Peyer's patch (tissue), 4 donors: ENCODE measurements around the gene FKBP1C.

Source experiments
- CTCF ChIP-seq, 6 experiments: fragments of 450-650 bp in 4 of 6; fragments of 200-600 bp in 2 of 6; sonication (generic) in 1 of 6; IDR thresholded peaks; one replicate each; pipeline ENCODE4 v1.5.1; 2017 to 2019; ENCODE audit warnings: antibody characterized with exemption in 6 of 6, mild to moderate bottlenecking in 3 of 6, moderate library complexity in 1 of 6
- POLR2A ChIP-seq, 2 donors: fragments of 450-650 bp; IDR thresholded peaks; one replicate each; pipeline ENCODE4 v1.5.1; 2017; ENCODE audit warnings: antibody characterized with exemption in 2 of 2, mild to moderate bottlenecking in 2 of 2, moderate library complexity in 2 of 2

GRCh38 chr6:63180367-63180766 lies 30.9 kb upstream of the FKBP1C start:
- no peak for TF ChIP-seq CTCF (IDR thresholded peaks at IDR 0.05)
- no peak for TF ChIP-seq POLR2A (IDR thresholded peaks at IDR 0.05)
